ENCODE measurements around the gene ALOX12B.
A peak's percentile ranks its signal among the peaks of the same experiment; 100 is the strongest.
"Not testable (repeated sequence)": the region's sequence is repeated elsewhere in the genome, so short reads cannot be mapped to it uniquely, and the experiment has no call there.

Gene ALOX12B

DNA sequence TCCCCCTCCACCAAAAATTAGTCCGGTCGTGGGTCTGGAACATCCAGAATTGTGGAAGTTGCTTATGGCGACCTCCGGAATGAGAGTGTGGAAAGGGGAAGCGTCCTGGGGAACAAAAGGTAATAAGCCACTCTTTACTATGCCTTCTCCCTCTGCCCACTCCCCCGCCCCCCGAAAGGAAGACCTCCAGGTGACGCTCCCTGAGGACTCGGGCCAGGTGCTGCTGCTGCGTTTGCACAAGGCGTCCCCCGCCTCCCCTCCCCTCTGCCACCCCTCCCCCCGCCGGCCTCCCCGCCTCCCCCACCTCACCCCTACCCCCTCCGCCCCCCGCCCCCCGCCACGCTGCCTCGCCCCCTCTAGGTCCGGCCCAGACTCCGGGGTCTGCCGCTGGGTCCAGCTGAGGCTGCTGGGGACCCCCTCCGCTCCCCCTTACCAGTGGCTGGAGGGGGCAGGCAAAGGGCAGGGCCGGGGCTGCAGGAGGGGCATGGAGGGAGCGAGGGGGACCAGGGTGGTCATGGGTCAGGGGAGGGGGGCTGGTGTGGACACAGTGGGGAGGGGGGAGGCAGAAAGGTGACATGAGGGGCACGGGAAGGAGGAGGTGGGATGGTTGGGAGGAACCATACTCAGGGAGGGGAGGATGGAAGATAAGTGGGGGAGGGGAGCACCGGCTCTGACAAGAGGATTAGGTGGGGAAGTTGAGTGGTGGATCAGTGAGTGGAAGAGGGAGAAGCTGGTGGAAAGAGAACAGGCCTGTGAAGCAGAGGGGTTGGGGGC is 23.6 kb downstream of the ALOX12B start:
- DNase-seq: no peak

DNA sequence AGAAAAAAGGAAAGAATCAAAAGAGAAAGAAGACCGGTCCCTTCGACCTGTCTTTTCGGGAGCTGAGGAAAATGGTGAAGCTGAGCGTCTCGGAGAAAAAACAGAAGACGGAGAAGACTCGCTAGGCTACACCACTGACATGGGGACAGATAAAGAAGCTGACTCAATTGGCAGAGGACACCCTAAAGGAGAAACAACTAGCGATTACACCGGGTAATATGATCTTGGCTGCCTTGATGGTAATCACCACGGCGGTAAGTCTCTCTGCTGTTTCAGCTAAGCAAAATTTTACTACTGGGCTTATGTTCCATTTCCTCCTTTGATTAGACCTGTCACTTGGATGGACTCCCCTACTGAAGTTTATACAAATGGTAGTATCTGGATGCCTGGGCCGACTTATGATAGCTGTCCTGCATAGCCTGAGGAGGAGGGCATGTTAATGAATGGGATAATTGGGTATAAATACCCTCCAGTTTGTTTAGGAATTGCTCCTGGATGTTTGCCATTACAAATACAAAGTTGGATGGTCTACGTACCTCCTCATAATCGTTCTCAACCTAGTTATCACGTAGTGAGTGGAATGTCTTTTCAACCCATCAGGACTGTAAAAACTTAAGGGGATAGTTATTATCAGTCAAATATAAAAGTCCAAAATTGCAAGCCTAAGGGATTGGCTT is 24.6 kb downstream of the ALOX12B start:
- DNase-seq: peak; percentile 70

DNA sequence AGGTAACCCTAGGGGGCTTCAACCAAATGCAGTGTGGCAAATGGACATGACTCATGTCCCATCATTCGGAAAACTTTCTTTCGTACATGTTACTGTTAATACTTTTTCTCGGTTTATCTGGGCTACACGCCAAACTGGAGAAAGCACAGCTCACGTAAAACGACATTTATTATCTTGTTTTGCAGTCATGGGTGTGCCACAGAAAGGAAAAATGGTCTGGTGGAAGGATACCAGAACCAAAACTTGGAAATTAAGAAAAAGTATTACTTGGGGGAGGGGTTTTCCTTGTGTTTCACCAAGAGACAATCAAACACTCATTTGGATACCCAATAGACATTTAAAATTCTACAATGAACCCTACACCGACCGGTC is 25.1 kb downstream of the ALOX12B start:
- peak; percentile 89 for DNase-seq

GRCh38 chr17:8061851-8062250 is 25.7 kb downstream of the ALOX12B start:
- not testable (repeated sequence) for DNase-seq

- peak; percentile 90 for DNase-seq
These were observed 27.2 kb downstream of the ALOX12B start for GRCh38 chr17:8060274-8060673.

GRCh38 chr17:8059131-8059530 is 28.4 kb downstream of the ALOX12B start:
- peak; percentile 56 for DNase-seq

- DNase-seq: peak; percentile 94
These were observed 29.8 kb downstream of the ALOX12B start for GRCh38 chr17:8057691-8058114.

DNA sequence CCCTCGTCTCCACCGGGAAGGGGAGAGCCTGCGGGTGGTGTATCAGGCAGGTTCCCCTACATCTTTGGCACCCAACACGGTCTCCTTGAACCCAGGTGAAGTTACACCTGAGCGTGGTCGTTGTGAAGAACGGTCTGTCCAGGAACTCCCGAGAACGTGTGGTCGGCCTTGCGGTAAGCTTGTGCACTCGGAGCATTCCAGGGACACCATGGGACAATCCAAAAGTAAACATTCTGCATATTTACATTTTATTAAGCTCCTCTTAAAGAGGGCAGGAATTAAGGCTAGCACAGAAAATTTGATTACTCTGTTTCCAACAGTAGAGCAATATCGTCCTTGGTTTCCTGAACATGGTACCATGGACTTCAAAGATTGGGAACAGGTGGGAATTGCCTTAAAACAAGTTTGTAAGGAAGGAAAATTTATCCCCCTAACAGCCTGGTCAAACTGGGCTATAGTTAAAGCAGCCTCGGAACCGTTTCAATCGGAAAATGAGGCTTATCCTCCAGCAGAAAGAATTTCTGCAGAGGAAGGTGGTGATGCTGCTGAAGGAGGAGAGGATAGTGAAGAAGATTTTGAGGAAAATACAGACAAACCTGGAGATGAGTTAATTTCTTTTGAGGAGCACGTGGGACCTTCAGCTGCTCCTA is 30.4 kb downstream of the ALOX12B start:
- no peak for DNase-seq

DNA sequence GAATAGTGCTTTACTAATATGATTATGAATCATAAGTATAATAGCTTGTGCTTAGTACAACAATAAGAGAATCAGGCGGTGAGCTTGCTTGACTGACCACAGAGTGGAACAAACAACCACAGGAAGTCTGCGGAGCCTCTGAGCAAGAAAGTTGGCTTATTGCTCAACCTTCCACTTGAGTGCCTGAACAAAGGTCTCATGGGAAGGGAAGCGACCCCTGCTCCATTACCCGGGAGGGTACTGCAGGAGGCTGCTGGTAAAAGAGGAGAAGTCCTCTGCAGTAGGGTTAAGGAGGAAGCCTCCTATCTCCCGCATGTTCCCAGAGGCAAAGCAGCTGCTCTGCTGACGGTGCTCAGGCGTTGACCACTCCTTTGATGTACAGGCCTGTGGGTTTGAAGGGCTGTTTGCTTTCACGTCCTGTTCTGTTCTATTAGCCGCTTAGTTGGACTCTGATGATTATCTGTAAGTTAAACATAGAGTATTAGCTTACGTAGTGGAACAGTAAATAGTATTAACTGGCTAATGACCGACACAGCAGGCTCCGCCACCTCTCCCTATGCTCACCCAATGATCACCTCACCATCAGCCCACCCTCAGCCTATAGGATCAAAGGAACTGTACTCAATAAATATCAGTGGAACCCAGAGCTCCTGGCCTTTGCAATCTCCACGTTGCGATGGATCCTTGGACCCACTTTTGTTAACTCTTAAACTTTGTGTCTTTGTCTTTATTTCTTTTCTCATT is 31.1 kb downstream of the ALOX12B start:
- peak; percentile 93 for DNase-seq

- DNase-seq: no peak
These were observed 31.7 kb downstream of the ALOX12B start for GRCh38 chr17:8055851-8056231.

DNA sequence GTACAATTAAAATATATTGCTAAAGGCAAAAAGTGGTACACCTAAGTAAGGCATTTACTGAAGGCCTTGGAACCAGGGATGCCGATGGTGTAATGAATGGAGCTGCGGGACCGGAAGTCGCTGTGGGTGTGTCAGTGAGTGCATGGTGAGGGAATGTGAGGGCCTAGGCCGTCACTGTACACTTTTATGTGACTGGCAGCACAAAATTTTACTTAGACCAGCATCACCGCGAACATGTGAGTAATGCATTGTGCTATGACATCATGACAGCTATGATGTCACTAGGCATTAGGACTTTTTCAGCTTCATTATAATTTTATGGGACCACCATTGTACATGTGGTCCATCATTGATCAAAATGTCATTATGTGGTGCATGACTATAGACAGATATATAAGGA is 33.9 kb downstream of the ALOX12B start:
- no peak for DNase-seq

DNA sequence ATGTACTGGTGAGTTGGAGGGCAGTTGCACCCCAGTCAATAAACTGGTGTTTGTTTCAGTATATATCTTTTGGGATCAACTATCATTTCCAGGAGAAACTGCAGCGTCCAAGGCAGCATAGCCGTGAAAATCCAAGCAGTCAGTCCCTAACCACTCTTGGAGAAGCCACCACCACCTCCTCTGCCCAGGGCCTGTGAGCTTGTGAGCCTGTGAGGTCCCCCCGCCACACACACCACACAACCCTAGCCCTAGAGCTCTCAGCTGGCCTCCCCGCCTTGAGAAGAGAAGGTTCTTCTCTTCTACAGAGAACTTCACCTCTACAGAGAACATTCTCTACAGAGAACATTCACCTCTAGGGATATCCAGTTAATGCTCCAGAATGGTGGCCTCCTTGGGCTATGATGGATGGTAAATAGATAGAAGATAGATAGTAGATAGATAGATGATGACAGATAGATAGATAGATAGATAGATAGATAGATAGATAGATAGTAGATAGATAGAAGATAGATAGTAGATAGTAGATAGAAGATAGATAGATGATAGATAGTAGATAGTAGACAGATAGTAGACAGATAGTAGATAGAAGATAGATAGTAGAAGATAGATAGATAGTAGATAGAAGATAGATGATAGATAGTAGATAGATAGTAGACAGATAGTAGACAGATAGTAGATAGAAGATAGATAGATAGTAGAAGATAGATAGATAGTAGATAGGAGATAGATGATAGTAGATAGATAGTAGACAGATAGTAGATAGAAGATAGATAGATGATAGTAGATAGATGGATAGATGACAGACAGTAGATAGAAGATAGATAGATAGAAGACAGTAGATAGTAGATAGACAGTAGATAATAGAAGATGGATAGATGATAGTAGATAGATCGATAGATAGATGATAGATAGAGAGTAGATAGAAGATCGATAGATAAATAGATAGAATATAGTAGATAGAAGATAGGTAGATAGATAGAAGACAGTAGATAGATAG is 35.0 kb downstream of the ALOX12B start:
- DNase-seq: no peak

DNA sequence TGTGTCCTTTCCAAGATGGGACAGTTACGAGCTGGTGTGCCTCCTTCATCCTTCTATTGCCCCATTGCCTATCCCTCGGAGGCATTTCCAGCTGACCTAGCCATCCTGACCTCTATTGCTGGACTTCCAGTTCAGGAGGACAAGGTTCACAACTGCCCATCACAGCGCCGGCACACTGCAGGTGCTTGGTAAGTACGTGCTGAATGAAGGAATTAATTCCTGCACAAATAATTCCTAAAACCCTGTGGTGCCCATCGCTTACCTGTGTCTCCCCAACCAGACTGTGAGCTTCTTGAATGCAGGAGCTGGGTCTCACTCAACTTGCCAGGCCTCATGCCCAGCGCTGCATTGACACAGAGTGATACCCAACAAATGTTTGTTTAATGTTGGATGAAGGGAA is 35.7 kb downstream of the ALOX12B start:
- no peak for DNase-seq

- DNase-seq: no peak
These were observed 38.8 kb downstream of the ALOX12B start for GRCh38 chr17:8048736-8049135.

- no peak for DNase-seq
These were observed 39.3 kb downstream of the ALOX12B start for GRCh38 chr17:8048236-8048635.

DNA sequence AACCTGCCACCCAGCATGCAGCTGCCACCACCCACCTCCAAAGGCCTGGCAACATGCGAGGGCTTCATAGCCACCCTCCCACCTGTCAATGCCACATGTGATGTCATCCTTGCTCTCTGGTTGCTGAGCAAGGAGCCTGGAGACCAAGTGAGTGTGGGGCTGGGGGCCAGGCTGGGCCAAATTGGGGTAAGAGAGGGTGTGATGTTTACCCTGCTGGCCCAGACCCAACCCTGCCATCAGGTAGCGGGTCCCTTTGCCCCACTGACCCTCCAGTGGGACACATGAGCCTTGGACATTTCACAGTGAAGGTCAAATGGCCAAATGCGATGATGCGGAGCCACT is 39.8 kb downstream of the ALOX12B start:
- DNase-seq: no peak

GRCh38 chr17:8046929-8047768 is 40.4 kb downstream of the ALOX12B start:
- no peak for DNase-seq

- DNase-seq: no peak
These were observed 41.1 kb downstream of the ALOX12B start for GRCh38 chr17:8046306-8046928.

DNA sequence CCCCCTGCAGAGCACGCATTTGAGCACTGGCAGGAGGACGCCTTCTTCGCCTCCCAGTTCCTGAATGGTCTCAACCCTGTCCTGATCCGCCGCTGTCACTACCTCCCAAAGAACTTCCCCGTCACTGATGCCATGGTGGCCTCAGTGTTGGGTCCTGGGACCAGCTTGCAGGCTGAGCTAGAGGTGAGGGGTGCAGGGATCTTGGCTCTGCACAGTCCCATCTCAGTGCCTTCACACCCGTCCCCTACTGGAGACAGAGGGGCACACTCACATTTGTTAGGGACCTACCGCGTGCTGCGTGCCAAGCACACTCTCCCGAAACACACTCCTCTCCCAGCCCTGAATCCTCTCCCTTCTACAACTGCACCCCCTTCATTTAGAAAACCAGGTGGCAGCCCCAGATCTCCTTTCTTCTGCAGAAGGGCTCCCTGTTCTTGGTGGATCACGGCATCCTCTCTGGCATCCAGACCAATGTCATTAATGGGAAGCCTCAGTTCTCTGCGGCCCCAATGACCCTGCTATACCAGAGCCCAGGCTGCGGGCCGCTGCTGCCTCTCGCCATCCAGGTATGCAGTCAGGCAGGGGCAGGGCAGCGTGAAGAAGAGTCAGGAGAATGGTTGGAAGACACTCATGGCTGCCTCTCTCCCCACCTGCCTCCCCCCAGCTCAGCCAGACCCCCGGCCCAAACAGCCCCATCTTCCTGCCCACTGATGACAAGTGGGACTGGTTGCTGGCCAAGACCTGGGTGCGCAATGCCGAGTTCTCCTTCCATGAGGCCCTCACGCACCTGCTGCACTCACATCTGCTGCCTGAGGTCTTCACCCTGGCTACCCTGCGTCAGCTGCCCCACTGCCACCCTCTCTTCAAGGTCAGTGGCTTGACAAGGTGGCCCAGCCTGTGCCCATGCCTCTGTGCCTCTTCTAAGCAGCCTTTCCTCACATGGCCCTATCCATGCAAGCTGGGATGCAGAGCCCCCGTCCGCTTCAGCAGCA is 42.4 kb downstream of the ALOX12B start:
- no peak for DNase-seq

All from hematopoietic multipotent progenitor cell treated with erythropoietin and hydrocortisone succinate and interleukin-3 and kit ligand, for 4 days (in vitro differentiated cells).